ENCODE measurements around the gene KLHL12.
A peak's percentile ranks its signal among the peaks of the same experiment; 100 is the strongest.

Gene KLHL12

GRCh38 chr1:202888531-202889360 lies 38.3 kb downstream of the KLHL12 start, which contains the start of gene RABIF:
Gene RABIF (minus strand): TSS chr1:202889149. CDS start chr1:202889098, 51 bp downstream.
- DNase-seq (ENCODE audit: extremely low read depth in 1 of 2, low read depth in 1 of 2) = peak; percentile 95

GRCh38 chr1:202888221-202888530 lies 38.9 kb downstream of the KLHL12 start:
- no peak for DNase-seq (ENCODE audit: extremely low read depth in 1 of 2, low read depth in 1 of 2)

- DNase-seq (ENCODE audit: extremely low read depth in 1 of 2, low read depth in 1 of 2) = no peak
Observed at GRCh38 chr1:202880961-202881460, 46.0 kb downstream of the KLHL12 start.

- no peak for DNase-seq (ENCODE audit: extremely low read depth in 1 of 2, low read depth in 1 of 2)
Observed at GRCh38 chr1:202880062-202880461, 47.0 kb downstream of the KLHL12 start.

- DNase-seq (ENCODE audit: extremely low read depth in 1 of 2, low read depth in 1 of 2) = no peak
Observed at GRCh38 chr1:202879128-202879527, 47.9 kb downstream of the KLHL12 start.

GRCh38 chr1:202873026-202873425 lies 54.0 kb downstream of the KLHL12 start:
- DNase-seq (ENCODE audit: extremely low read depth in 1 of 2, low read depth in 1 of 2) = no peak

GRCh38 chr1:202871367-202871766 lies 55.7 kb downstream of the KLHL12 start:
- DNase-seq (ENCODE audit: extremely low read depth in 1 of 2, low read depth in 1 of 2) = no peak

GRCh38 chr1:202862679-202863560 lies 64.1 kb downstream of the KLHL12 start:
- DNase-seq (ENCODE audit: extremely low read depth in 1 of 2, low read depth in 1 of 2) = no peak

GRCh38 chr1:202861420-202862132 lies 65.5 kb downstream of the KLHL12 start:
- DNase-seq (ENCODE audit: extremely low read depth in 1 of 2, low read depth in 1 of 2) = peak; percentile 24 to 44

- peak in 1 of 2 donors; percentile 16 for DNase-seq (ENCODE audit: extremely low read depth in 1 of 2, low read depth in 1 of 2)
Observed at GRCh38 chr1:202860744-202861419, 66.2 kb downstream of the KLHL12 start.

GRCh38 chr1:202858789-202859414 lies 68.1 kb downstream of the KLHL12 start:
- no peak for DNase-seq (ENCODE audit: extremely low read depth in 1 of 2, low read depth in 1 of 2)

GRCh38 chr1:202858331-202858730 lies 68.7 kb downstream of the KLHL12 start:
- no peak for DNase-seq (ENCODE audit: extremely low read depth in 1 of 2, low read depth in 1 of 2)

- DNase-seq (ENCODE audit: extremely low read depth in 1 of 2, low read depth in 1 of 2) = no peak
Observed at GRCh38 chr1:202857136-202857610, 69.9 kb downstream of the KLHL12 start.

- no peak for DNase-seq (ENCODE audit: extremely low read depth in 1 of 2, low read depth in 1 of 2)
Observed at GRCh38 chr1:202856014-202856413, 71.0 kb downstream of the KLHL12 start.

GRCh38 chr1:202854787-202855186 lies 72.2 kb downstream of the KLHL12 start:
- DNase-seq (ENCODE audit: extremely low read depth in 1 of 2, low read depth in 1 of 2) = no peak

- DNase-seq (ENCODE audit: extremely low read depth in 1 of 2, low read depth in 1 of 2) = peak in 1 of 2 donors; percentile 27
Observed at GRCh38 chr1:202852163-202852904, 74.7 kb downstream of the KLHL12 start.

- no peak for DNase-seq (ENCODE audit: extremely low read depth in 1 of 2, low read depth in 1 of 2)
Observed at GRCh38 chr1:202850593-202851362, 76.3 kb downstream of the KLHL12 start.

GRCh38 chr1:202848191-202848542 lies 78.9 kb downstream of the KLHL12 start:
- DNase-seq (ENCODE audit: extremely low read depth in 1 of 2, low read depth in 1 of 2) = no peak

Data from stimulated activated CD8-positive, alpha-beta memory T cell treated with anti-CD3 and anti-CD28 coated beads, Interleukin-7, amount 100 ng/mL, for 48 hours (primary cell).